Neuronal stem cell (in vitro differentiated cells): ENCODE data around the gene ABCD4.
A peak's percentile ranks its signal among the peaks of the same experiment; 100 is the strongest.

ENCODE experiments used
- DNase-seq: peaks from one replicate; pipeline ENCODE4 v3.0.0-alpha.2; 2013; ENCODE audit warnings: low spot score
- H2AFZ ChIP-seq: one replicate; pipeline ENCODE4 v1.6.1; 2013; ENCODE audit warnings: mild to moderate bottlenecking, low read length, inconsistent platforms
- H2AK5ac ChIP-seq: 2 replicates; pipeline ENCODE4 v1.6.1; 2013; ENCODE audit warnings: low read depth, mild to moderate bottlenecking, inconsistent platforms, low read length, moderate library complexity, mixed read lengths
- H2BK120ac ChIP-seq: 2 replicates; pipeline ENCODE4 v1.6.1; 2013; ENCODE audit warnings: low read depth, mild to moderate bottlenecking, inconsistent platforms, low read length, moderate library complexity, mixed read lengths
- H2BK12ac ChIP-seq: one replicate; pipeline ENCODE4 v1.6.1; 2013; ENCODE audit warnings: low read length, inconsistent platforms
- H2BK15ac ChIP-seq: 2 replicates; pipeline ENCODE4 v1.6.1; 2013; ENCODE audit warnings: mild to moderate bottlenecking, low read length, inconsistent platforms, mixed read lengths
- H2BK5ac ChIP-seq: one replicate; pipeline ENCODE4 v1.6.1; 2013; ENCODE audit warnings: inconsistent platforms, mild to moderate bottlenecking, low read length, moderate library complexity
- H3K14ac ChIP-seq: one replicate; pipeline ENCODE4 v1.6.1; 2013; ENCODE audit warnings: low read length, inconsistent platforms
- H3K18ac ChIP-seq: 2 replicates; pipeline ENCODE4 v1.6.1; 2013; ENCODE audit warnings: low read length, inconsistent platforms
- H3K23ac ChIP-seq: 2 replicates; pipeline ENCODE4 v1.6.1; 2013; ENCODE audit warnings: low read depth, mild to moderate bottlenecking, mixed read lengths, low read length, inconsistent platforms; ENCODE audit not compliant: poor library complexity
- H3K27ac ChIP-seq: replicated peaks from 3 replicates; pipeline ENCODE4 v1.5.1; 2013; ENCODE audit warnings: low read length, inconsistent platforms
- H3K27me3 ChIP-seq, 3 experiments: 2 replicates each; pipeline ENCODE4 v1.6.1; 2013; ENCODE audit warnings: low read length in 3 of 3, mild to moderate bottlenecking in 2 of 3, inconsistent platforms in 1 of 3, low read depth in 1 of 3, mixed read lengths in 1 of 3, moderate library complexity in 1 of 3; ENCODE audit not compliant: control insufficient read depth in 3 of 3, insufficient read depth in 3 of 3
- H3K36me3 ChIP-seq, 2 donors: replicated peaks in 1 of 2; 2 replicates each; pipeline ENCODE4 v1.6.1; 2013; ENCODE audit warnings: low read length in 2 of 2; ENCODE audit not compliant: control insufficient read depth in 2 of 2, insufficient read depth in 2 of 2
- H3K4ac ChIP-seq: 2 replicates; pipeline ENCODE4 v1.6.1; 2013; ENCODE audit warnings: inconsistent platforms, mild to moderate bottlenecking, low read length, moderate library complexity
- H3K4me1 ChIP-seq, 2 donors: 1 replicate in 1 of 2; 2 replicates in 1 of 2; pipeline ENCODE4 v1.6.1; 2013; ENCODE audit warnings: low read length in 2 of 2, low read depth in 1 of 2; ENCODE audit not compliant: control insufficient read depth in 2 of 2, insufficient read depth in 1 of 2
- H3K4me2 ChIP-seq: one replicate; pipeline ENCODE4 v1.6.1; 2013; ENCODE audit warnings: mild to moderate bottlenecking, low read length, inconsistent platforms; ENCODE audit not compliant: insufficient read depth, poor library complexity, severe bottlenecking
- H3K4me3 ChIP-seq, 2 donors: 2 replicates each; pipeline ENCODE4 v1.5.1; 2013; ENCODE audit warnings: low read length in 2 of 2, mild to moderate bottlenecking in 2 of 2, inconsistent platforms in 1 of 2, moderate library complexity in 1 of 2
- H3K79me1 ChIP-seq: one replicate; pipeline ENCODE4 v1.6.1; 2013; ENCODE audit warnings: low read depth, mild to moderate bottlenecking, inconsistent platforms, low read length, moderate library complexity
- H3K9ac ChIP-seq: one replicate; pipeline ENCODE4 v1.6.1; 2013; ENCODE audit warnings: mild to moderate bottlenecking, low read depth, low read length, inconsistent platforms; ENCODE audit not compliant: poor library complexity
- H3K9me3 ChIP-seq, 2 donors: replicated peaks in 1 of 2; 2 replicates each; pipeline versions ENCODE3 to v1.6.1; 2013; ENCODE audit warnings: low read length in 2 of 2, mild to moderate bottlenecking in 2 of 2, inconsistent platforms in 1 of 2, low read depth in 1 of 2, mixed read lengths in 1 of 2, moderate library complexity in 1 of 2; ENCODE audit not compliant: control insufficient read depth in 2 of 2, insufficient read depth in 1 of 2
- H4K8ac ChIP-seq: one replicate; pipeline ENCODE4 v1.6.1; 2013; ENCODE audit warnings: low read depth, mild to moderate bottlenecking, inconsistent platforms, low read length, moderate library complexity
- H4K91ac ChIP-seq: one replicate; pipeline ENCODE4 v1.6.1; 2013; ENCODE audit warnings: low read length, low read depth, mild to moderate bottlenecking, inconsistent platforms; ENCODE audit not compliant: poor library complexity
- WGBS, 2 donors: extraction: QIAGEN DNeasy Blood & Tissue Kit; methylation state at CpG; one replicate each; pipeline ENCODE4 v1.1.7; 2013; ENCODE audit warnings: missing lambda C conversion rate in 2 of 2, mixed read lengths in 1 of 2; ENCODE audit not compliant: insufficient read length in 2 of 2, insufficient replicate concordance in 1 of 2; ENCODE audit errors: extremely low coverage in 2 of 2; 5-methylcytosine and 5-hydroxymethylcytosine counted together

ABCD4 gene

GRCh38 chr14:74302152-74302628 is 544 bp downstream of the ABCD4 start:
- Histone ChIP-seq H3K27me3 (no peaks in the 10 kb centered on the region), H3K4ac (no peak overlapping the region), H2BK120ac (no peak overlapping the region), H4K91ac (no peak overlapping the region), H3K79me1 (peaks cover 5% of the 10 kb centered on the region), H2BK5ac (no peak overlapping the region), H3K23ac (no peak overlapping the region), H2AK5ac (no peak overlapping the region), H3K27ac (peak overlapping the region; percentile 72), H3K4me1 (peaks cover 4 to 12% of the 10 kb centered on the region in 2 donors), H2AFZ (peak overlapping the region; percentile 92), H3K9me3 (no peaks in the 10 kb centered on the region), H2BK12ac (no peak overlapping the region), H3K4me3 (peak overlapping the region; percentile 83 to 98), H3K9ac (peak overlapping the region; percentile 91), H2BK15ac (no peak overlapping the region), H3K4me2 (peak overlapping the region; percentile 72), H3K18ac (peak overlapping the region; percentile 98), H3K14ac (no peak overlapping the region), H4K8ac (no peak overlapping the region), H3K36me3 (peaks cover 10 to 32% of the 10 kb centered on the region in 2 donors)
- DNase-seq = no peak
- no CpG with 5 or more reads among the region's 6 CpGs for WGBS, 2 donors

- WGBS, 2 donors = no CpG with 5 or more reads among the region's 22 CpGs
- Histone ChIP-seq H3K79me1 (peaks cover 5% of the 10 kb centered on the region), H2AFZ (no peak overlapping the region), H3K18ac (no peak overlapping the region), H3K27me3 (no peaks in the 10 kb centered on the region), H3K27ac (no peak overlapping the region), H3K36me3 (peaks cover 14 to 37% of the 10 kb centered on the region in 2 donors), H3K4me2 (peak overlapping the region; percentile 72), H3K23ac (no peak overlapping the region), H2BK15ac (no peak overlapping the region), H2AK5ac (no peak overlapping the region), H3K4ac (no peak overlapping the region), H3K4me3 (peak overlapping the region; percentile 83 to 98), H3K14ac (no peak overlapping the region), H2BK5ac (no peak overlapping the region), H3K9ac (no peak overlapping the region), H4K91ac (no peak overlapping the region), H2BK12ac (no peak overlapping the region), H3K4me1 (peaks cover 4 to 12% of the 10 kb centered on the region in 2 donors), H3K9me3 (no peaks in the 10 kb centered on the region), H4K8ac (no peak overlapping the region), H2BK120ac (no peak overlapping the region)
- no peak for DNase-seq
Observed at GRCh38 chr14:74301594-74302151, 1.1 kb downstream of the ABCD4 start.

- Histone ChIP-seq H3K4me2 (no peak overlapping the region), H3K18ac (peak overlapping the region; percentile 11), H4K91ac (no peak overlapping the region), H2BK15ac (no peak overlapping the region), H3K9me3 (no peaks in the 10 kb centered on the region), H3K9ac (no peak overlapping the region), H3K27ac (peak overlapping the region; percentile 83), H2BK12ac (no peak overlapping the region), H2BK5ac (no peak overlapping the region), H3K14ac (no peak overlapping the region), H3K4me3 (no peak overlapping the region), H3K79me1 (peaks cover 7% of the 10 kb centered on the region), H3K27me3 (no peaks in the 10 kb centered on the region), H2AFZ (no peak overlapping the region), H3K4ac (no peak overlapping the region), H3K23ac (no peak overlapping the region), H2BK120ac (no peak overlapping the region), H2AK5ac (no peak overlapping the region), H3K36me3 (peaks cover 25 to 60% of the 10 kb centered on the region in 2 donors), H3K4me1 (peaks cover 4 to 12% of the 10 kb centered on the region in 2 donors), H4K8ac (no peak overlapping the region)
- DNase-seq = peak; percentile 27
- WGBS, 2 donors = no CpG with 5 or more reads among the region's 10 CpGs
Observed at GRCh38 chr14:74299061-74299545, 3.6 kb downstream of the ABCD4 start.

GRCh38 chr14:74297986-74298385 is 4.7 kb downstream of the ABCD4 start:
- Histone ChIP-seq H3K27me3 (no peaks in the 10 kb centered on the region), H4K8ac (no peak overlapping the region), H3K4me1 (peaks cover 4 to 12% of the 10 kb centered on the region in 2 donors), H3K27ac (no peak overlapping the region), H2AFZ (no peak overlapping the region), H3K14ac (no peak overlapping the region), H3K9me3 (no peaks in the 10 kb centered on the region), H2BK12ac (no peak overlapping the region), H3K36me3 (peaks cover 28 to 69% of the 10 kb centered on the region in 2 donors), H3K18ac (no peak overlapping the region), H3K4ac (no peak overlapping the region), H3K4me3 (no peak overlapping the region), H3K9ac (no peak overlapping the region), H3K79me1 (peaks cover 11% of the 10 kb centered on the region), H3K23ac (no peak overlapping the region), H2BK120ac (no peak overlapping the region), H3K4me2 (no peak overlapping the region), H4K91ac (no peak overlapping the region), H2BK5ac (no peak overlapping the region), H2AK5ac (no peak overlapping the region), H2BK15ac (no peak overlapping the region)
- WGBS, 2 donors = no CpG with 5 or more reads among the region's 10 CpGs
- no peak for DNase-seq
